ENCODE measurements around the gene SKIDA1. TPM values are rescaled to one million over a fixed set of nuclear protein-coding genes. Genes with fewer than 3 reads are reported as not detected.

Gene SKIDA1
- total RNA-seq, 1 donor, result 0.36 TPM

DNA sequence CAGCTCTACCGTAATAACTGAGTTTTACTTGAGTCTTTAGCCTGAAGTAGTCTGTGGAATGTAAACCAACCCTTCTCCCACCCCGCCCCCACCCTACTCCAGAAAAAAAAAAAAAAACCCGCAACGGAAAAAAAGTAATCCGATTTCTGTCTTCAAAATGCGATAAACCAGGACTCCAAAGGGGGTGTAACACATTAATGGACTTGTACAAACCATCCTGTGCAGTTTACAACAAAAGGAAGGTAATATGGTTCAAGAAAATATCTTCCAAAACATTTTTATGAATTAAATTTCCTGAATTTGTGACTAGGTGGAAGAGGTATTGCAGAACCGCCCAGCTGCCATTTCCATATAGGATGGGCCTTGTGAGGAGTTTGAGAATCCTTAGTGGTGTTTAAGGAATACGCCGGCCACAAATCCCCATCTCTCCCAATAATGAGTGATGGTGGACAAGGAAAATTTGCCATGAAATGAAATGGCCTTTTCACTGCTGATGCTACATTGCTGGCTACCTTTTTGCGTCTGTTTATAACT is 10.6 kb downstream of the SKIDA1 start:
- Histone ChIP-seq H4K20me1 (ENCODE audit: insufficient read depth, low read length) (no peaks in the 10 kb centered on the region), H3K79me2 (ENCODE audit: insufficient read depth, low read length) (no peaks in the 10 kb centered on the region), H3K4me2 (ENCODE audit: insufficient read depth, low read length) (no peak overlapping the region), H3K4me3 (ENCODE audit: insufficient read depth, low read length) (no peak overlapping the region), H2AFZ (ENCODE audit: low read length) (no peak overlapping the region), H3K9me3 (ENCODE audit: low read depth, low read length) (no peaks in the 10 kb centered on the region), H3K27ac (ENCODE audit: low read depth, low read length) (no peak overlapping the region), H3K36me3 (ENCODE audit: insufficient read depth, low read length) (no peaks in the 10 kb centered on the region), H3K27me3 (ENCODE audit: insufficient read depth, low read length) (no peaks in the 10 kb centered on the region), H3K4me1 (ENCODE audit: insufficient read depth, low read length) (peaks cover 13% of the 10 kb centered on the region)
- TF ChIP-seq, protein P1, sequence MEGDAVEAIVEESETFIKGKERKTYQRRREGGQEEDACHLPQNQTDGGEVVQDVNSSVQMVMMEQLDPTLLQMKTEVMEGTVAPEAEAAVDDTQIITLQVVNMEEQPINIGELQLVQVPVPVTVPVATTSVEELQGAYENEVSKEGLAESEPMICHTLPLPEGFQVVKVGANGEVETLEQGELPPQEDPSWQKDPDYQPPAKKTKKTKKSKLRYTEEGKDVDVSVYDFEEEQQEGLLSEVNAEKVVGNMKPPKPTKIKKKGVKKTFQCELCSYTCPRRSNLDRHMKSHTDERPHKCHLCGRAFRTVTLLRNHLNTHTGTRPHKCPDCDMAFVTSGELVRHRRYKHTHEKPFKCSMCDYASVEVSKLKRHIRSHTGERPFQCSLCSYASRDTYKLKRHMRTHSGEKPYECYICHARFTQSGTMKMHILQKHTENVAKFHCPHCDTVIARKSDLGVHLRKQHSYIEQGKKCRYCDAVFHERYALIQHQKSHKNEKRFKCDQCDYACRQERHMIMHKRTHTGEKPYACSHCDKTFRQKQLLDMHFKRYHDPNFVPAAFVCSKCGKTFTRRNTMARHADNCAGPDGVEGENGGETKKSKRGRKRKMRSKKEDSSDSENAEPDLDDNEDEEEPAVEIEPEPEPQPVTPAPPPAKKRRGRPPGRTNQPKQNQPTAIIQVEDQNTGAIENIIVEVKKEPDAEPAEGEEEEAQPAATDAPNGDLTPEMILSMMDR (IDR thresholded peaks at IDR 0.05; ENCODE audit: extremely low read depth, low read depth, low read length), result no peak
- no peak for DNase-seq (ENCODE audit: insufficient read length, low spot score, missing footprints)

DNA sequence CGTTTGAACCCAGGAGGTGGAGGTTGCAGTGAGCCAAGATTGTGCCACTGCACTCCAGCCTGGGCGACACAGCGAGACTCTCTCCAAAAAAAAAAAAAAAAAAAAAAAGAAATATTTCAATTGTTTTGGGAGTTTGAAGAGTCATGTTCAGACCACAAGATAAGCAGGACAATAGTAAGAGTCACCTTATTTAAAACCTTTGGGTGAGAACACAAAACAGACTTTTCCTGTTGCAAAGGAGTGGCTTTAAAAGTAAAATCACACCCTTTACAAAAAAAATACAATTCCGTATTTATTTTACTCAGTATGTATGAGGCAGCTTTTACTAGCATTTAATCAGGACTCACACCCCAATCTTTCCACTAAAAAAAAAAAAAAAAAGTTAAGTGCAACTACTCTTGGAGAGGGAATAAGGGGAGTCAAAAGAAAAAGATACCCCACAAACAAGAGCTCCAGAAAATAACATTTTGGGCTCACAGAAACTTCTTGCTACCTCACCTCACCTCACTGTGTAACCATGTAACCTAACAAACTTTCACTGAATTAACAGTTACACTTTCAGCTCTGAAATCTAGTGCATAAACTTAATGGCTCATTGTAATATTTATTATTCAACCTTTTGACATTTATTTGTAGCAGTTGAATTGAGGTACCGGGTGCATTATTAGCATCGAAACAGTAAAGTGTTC is 11.2 kb downstream of the SKIDA1 start:
- H3K36me3 ChIP-seq (ENCODE audit: insufficient read depth, low read length), result no peaks in the 10 kb centered on the region
- H3K27ac ChIP-seq (ENCODE audit: low read depth, low read length), result no peak overlapping the region
- no peaks in the 10 kb centered on the region for H3K79me2 ChIP-seq (ENCODE audit: insufficient read depth, low read length)
- DNase-seq (ENCODE audit: insufficient read length, low spot score, missing footprints), result no peak
- no peaks in the 10 kb centered on the region for H3K9me3 ChIP-seq (ENCODE audit: low read depth, low read length)
- no peak overlapping the region for H3K4me3 ChIP-seq (ENCODE audit: insufficient read depth, low read length)
- H4K20me1 ChIP-seq (ENCODE audit: insufficient read depth, low read length), result no peaks in the 10 kb centered on the region
- H2AFZ ChIP-seq (ENCODE audit: low read length), result no peak overlapping the region
- peaks cover 12% of the 10 kb centered on the region for H3K4me1 ChIP-seq (ENCODE audit: insufficient read depth, low read length)
- no peak overlapping the region for H3K4me2 ChIP-seq (ENCODE audit: insufficient read depth, low read length)
- TF ChIP-seq, protein P1 (IDR thresholded peaks at IDR 0.05; ENCODE audit: extremely low read depth, low read depth, low read length), result no peak
- no peaks in the 10 kb centered on the region for H3K27me3 ChIP-seq (ENCODE audit: insufficient read depth, low read length)

DNA sequence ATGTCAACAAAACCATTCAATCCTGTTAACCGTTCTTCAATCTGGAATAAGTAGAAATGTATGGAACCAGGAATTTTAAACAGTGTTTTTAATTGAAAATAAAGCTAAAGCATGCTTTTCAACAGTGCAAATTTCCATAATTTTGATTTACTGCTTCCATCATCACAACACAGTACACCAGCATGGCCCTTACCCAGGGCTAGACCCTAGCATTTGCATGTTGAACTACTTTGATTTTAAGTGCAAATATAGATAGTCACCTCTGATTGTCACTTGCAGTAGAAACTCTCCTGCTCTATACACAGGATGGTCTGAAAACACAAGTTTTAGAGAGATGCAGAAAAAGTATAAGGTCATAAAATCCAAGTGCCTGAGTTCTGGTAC is 12.1 kb downstream of the SKIDA1 start:
- peaks cover 10% of the 10 kb centered on the region for H3K4me1 ChIP-seq (ENCODE audit: insufficient read depth, low read length)
- no peaks in the 10 kb centered on the region for H3K9me3 ChIP-seq (ENCODE audit: low read depth, low read length)
- no peaks in the 10 kb centered on the region for H3K27me3 ChIP-seq (ENCODE audit: insufficient read depth, low read length)
- H3K27ac ChIP-seq (ENCODE audit: low read depth, low read length), result no peak overlapping the region
- no peaks in the 10 kb centered on the region for H4K20me1 ChIP-seq (ENCODE audit: insufficient read depth, low read length)
- H3K4me3 ChIP-seq (ENCODE audit: insufficient read depth, low read length), result no peak overlapping the region
- TF ChIP-seq, protein P1 (IDR thresholded peaks at IDR 0.05; ENCODE audit: extremely low read depth, low read depth, low read length), result no peak
- no peaks in the 10 kb centered on the region for H3K79me2 ChIP-seq (ENCODE audit: insufficient read depth, low read length)
- H3K36me3 ChIP-seq (ENCODE audit: insufficient read depth, low read length), result no peaks in the 10 kb centered on the region
- DNase-seq (ENCODE audit: insufficient read length, low spot score, missing footprints), result no peak
- H3K4me2 ChIP-seq (ENCODE audit: insufficient read depth, low read length), result no peak overlapping the region
- H2AFZ ChIP-seq (ENCODE audit: low read length), result no peak overlapping the region

DNA sequence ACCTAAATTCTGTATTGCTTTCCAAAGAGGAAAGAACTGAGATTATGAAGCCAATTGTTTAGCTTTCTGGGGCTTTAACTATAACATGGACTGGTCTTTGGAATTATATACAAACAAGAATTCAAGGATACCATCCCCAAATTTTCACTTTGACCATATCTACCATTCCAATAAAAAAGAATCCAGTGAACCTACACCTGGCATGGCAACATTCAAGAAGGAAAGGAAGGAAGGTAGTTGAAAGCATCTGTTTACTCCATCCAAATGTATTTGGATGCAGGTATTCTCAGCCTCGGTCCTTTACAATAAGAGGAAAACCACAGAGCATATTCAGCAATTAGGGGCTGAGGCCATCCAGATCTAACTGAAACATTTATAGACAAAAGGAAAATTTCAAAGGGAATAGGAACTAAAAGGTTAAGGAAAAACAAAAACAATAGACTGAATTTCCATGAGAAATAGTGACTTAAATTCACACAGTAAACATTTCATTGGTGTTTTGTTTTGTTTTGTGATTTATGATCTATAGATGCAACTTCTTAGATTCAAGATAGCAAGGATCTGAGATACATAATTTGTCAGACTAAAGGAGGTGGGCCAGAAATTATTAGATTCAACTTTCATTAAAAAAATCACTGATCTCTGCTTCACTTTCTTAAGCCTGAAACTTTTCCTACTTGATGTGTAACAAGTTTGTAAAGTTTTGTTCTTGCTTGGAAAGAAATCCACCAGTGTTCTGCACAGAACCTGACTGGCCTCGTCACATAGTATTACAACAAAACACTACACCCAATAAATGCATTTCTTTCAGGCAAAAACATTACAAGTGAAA is 12.7 kb downstream of the SKIDA1 start:
- Histone ChIP-seq H3K79me2 (ENCODE audit: insufficient read depth, low read length) (no peaks in the 10 kb centered on the region), H3K9me3 (ENCODE audit: low read depth, low read length) (no peaks in the 10 kb centered on the region), H2AFZ (ENCODE audit: low read length) (no peak overlapping the region), H3K4me1 (ENCODE audit: insufficient read depth, low read length) (peaks cover 8% of the 10 kb centered on the region), H3K27ac (ENCODE audit: low read depth, low read length) (no peak overlapping the region), H3K4me3 (ENCODE audit: insufficient read depth, low read length) (no peak overlapping the region), H3K27me3 (ENCODE audit: insufficient read depth, low read length) (no peaks in the 10 kb centered on the region), H3K36me3 (ENCODE audit: insufficient read depth, low read length) (no peaks in the 10 kb centered on the region), H4K20me1 (ENCODE audit: insufficient read depth, low read length) (no peaks in the 10 kb centered on the region), H3K4me2 (ENCODE audit: insufficient read depth, low read length) (no peak overlapping the region)
- TF ChIP-seq, protein P1 (IDR thresholded peaks at IDR 0.05; ENCODE audit: extremely low read depth, low read depth, low read length), result no peak
- no peak for DNase-seq (ENCODE audit: insufficient read length, low spot score, missing footprints)
